ENCODE data around the gene P2RY13.

The P2RY13 gene

DNA sequence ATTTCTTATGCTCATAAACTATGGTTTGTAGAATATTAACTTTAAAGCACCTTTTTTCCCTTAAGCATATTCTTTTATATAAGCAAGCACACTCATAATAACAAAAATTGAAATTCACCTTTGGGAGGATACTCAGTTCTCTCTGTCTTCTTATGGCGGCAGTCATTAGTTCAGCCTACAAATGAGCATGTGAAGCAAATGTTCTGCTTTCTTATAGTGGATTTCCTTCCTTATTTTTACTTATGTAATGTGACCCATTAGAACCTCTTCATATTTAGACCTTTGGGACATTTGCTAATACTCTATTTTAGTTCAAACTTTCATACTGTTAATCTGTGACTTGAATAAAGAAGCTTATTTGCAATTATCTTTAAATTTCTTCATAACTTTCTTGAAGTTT lies at the start of gene P2RY13:
P2RY13 (minus strand) TSS at position 187 of the 400 bp plus-strand sequence; CDS start at position 166, 21 bp downstream.
- Histone ChIP-seq H3K4me1 (ENCODE audit: control insufficient read depth, insufficient read depth, low read length) (no peaks in the 10 kb centered on the region), H3K4me3 (ENCODE audit: low read depth, low read length) (no peak within 1 kb of the TSS), H3K27ac (ENCODE audit: low read depth, low read length) (no peak within 1 kb of the TSS), H3K9me3 (ENCODE audit: control insufficient read depth, insufficient read depth, low read depth, low read length) (no peaks in the 10 kb centered on the region), H3K9ac (ENCODE audit: low read length) (no peak within 1 kb of the TSS), H3K36me3 (ENCODE audit: control insufficient read depth, insufficient read depth, low read length) (no peaks in the 10 kb centered on the region), H3K27me3 (ENCODE audit: control insufficient read depth, insufficient read depth, low read length) (no peaks in the 10 kb centered on the region)

DNA sequence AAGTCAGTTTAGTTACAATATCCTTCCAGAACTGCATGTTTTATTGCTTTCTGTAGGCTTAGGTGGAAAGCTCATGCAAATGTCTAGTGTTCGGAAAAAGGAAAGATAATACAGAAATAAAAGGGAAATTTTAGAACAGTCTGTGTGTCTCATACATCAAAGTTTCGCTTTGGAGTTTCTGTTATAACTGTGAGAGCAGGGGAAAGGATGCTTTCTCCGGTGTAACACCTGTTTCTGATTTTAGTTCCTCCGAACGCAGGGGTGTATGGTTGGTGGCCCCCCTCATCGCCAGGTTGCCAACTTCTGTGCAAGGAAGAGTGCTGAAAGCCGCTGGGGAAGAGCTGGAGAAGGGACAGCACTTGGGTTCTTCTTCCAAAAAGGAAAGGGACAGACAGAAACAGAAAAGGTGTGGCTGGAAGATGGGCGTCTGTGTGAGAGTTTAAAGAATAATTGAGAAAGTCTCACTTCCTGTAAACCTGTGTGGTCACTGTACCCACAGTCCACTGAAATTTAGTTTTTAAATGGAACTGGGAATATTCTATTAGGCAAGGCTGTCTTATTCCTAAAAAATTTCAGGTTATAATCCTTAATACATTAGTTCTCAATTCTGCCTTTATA lies 48.5 kb upstream of the P2RY13 start:
- Histone ChIP-seq H3K4me3 (ENCODE audit: low read depth, low read length) (no peak overlapping the region), H3K4me1 (ENCODE audit: control insufficient read depth, insufficient read depth, low read length) (no peaks in the 10 kb centered on the region), H3K27ac (ENCODE audit: low read depth, low read length) (no peak overlapping the region), H3K36me3 (ENCODE audit: control insufficient read depth, insufficient read depth, low read length) (peaks cover 3% of the 10 kb centered on the region; the same call in 1 of the 2 replicates), H3K27me3 (ENCODE audit: control insufficient read depth, insufficient read depth, low read length) (no peaks in the 10 kb centered on the region), H3K9me3 (ENCODE audit: control insufficient read depth, insufficient read depth, low read depth, low read length) (no peaks in the 10 kb centered on the region), H3K9ac (ENCODE audit: low read length) (no peak overlapping the region)

DNA sequence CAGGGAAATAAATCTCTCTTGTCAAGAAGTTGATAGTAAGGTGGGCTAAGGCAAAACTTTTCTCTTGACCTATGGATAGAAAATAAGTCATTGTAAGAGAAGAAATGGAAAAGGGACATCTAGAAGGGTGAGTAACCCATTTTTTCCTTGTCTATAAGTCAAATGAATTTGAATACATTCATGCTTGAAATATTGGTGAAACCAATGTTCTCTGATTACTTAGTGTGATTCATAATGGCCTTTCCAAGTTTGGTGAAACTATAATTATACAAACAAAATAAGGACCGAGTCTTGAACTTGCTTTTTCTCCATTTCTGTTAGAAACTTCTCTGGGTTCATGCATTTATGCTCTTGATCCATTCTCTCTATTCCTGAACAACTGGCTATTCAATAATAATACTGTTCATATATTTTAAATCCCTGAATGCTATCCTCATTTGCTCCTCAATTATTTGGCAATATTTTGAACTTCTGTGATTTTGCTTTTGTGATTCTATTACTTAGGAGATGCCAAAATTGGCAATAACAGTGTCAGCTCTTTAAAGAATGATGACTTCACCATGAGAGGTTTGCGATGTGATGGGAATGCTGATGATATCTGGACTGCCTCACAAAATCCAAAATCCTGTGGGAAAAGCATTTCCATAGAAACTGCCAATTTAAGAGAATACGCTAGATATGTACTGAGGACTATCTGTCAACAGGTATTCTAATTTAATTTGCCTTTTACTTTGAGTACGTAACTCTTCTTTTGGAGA lies 42.9 kb upstream of the P2RY13 start:
- no peaks in the 10 kb centered on the region for H3K9me3 ChIP-seq (ENCODE audit: control insufficient read depth, insufficient read depth, low read depth, low read length)
- no peak overlapping the region for H3K4me3 ChIP-seq (ENCODE audit: low read depth, low read length)
- H3K36me3 ChIP-seq (ENCODE audit: control insufficient read depth, insufficient read depth, low read length), result no peaks in the 10 kb centered on the region; the same call in 1 of the 2 replicates
- H3K9ac ChIP-seq (ENCODE audit: low read length), result no peak overlapping the region
- no peaks in the 10 kb centered on the region for H3K4me1 ChIP-seq (ENCODE audit: control insufficient read depth, insufficient read depth, low read length)
- H3K27me3 ChIP-seq (ENCODE audit: control insufficient read depth, insufficient read depth, low read length), result no peaks in the 10 kb centered on the region
- no peak overlapping the region for H3K27ac ChIP-seq (ENCODE audit: low read depth, low read length)

DNA sequence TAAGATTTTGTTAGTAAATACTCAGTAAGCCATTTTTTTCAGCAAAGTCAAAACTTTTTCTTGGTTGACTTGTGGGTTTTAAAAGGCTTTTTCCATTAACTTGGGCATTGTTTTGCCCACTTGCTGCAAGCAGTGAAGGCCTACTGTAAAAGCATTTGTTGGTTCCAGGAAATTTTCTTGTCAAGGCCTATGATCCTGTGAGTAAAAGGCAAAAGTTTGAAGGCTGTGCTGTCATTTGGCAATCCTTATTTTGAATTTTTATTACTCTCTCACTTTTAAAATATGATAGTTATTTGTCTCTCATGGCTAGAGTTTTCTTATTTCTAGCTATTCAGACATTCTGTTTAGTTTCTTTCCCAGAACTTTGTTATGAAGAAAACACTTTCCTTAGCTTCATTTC lies 42.2 kb upstream of the P2RY13 start:
- Histone ChIP-seq H3K4me3 (ENCODE audit: low read depth, low read length) (no peak overlapping the region), H3K36me3 (ENCODE audit: control insufficient read depth, insufficient read depth, low read length) (no peaks in the 10 kb centered on the region; the same call in 1 of the 2 replicates), H3K27me3 (ENCODE audit: control insufficient read depth, insufficient read depth, low read length) (no peaks in the 10 kb centered on the region), H3K9me3 (ENCODE audit: control insufficient read depth, insufficient read depth, low read depth, low read length) (no peaks in the 10 kb centered on the region), H3K27ac (ENCODE audit: low read depth, low read length) (no peak overlapping the region), H3K9ac (ENCODE audit: low read length) (no peak overlapping the region), H3K4me1 (ENCODE audit: control insufficient read depth, insufficient read depth, low read length) (no peaks in the 10 kb centered on the region)

DNA sequence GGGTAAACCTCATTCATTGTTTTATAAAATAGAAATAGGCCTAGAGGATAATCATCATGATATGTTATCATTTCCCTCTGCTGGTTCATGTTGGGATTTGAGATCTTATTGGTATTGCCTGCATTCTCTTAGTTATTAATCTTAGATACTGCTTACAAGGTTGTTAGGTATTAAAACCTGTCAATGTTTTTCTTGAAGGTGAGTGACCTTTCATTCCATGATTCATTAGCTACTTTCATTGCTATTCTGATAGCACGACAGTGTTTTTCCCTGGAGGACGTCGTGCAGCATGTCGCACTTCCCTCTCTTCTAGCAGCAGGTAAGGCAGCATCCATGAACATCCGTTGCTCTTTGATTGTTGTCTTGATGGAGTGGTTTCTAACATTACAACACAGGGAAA lies 38.1 kb upstream of the P2RY13 start:
- no peaks in the 10 kb centered on the region for H3K9me3 ChIP-seq (ENCODE audit: control insufficient read depth, insufficient read depth, low read depth, low read length)
- no peaks in the 10 kb centered on the region; the same call in 1 of the 2 replicates for H3K36me3 ChIP-seq (ENCODE audit: control insufficient read depth, insufficient read depth, low read length)
- H3K4me1 ChIP-seq (ENCODE audit: control insufficient read depth, insufficient read depth, low read length), result no peaks in the 10 kb centered on the region; the same call in 1 of the 2 replicates
- H3K4me3 ChIP-seq (ENCODE audit: low read depth, low read length), result no peak overlapping the region
- no peak overlapping the region for H3K9ac ChIP-seq (ENCODE audit: low read length)
- no peak overlapping the region for H3K27ac ChIP-seq (ENCODE audit: low read depth, low read length)
- no peaks in the 10 kb centered on the region for H3K27me3 ChIP-seq (ENCODE audit: control insufficient read depth, insufficient read depth, low read length)

DNA sequence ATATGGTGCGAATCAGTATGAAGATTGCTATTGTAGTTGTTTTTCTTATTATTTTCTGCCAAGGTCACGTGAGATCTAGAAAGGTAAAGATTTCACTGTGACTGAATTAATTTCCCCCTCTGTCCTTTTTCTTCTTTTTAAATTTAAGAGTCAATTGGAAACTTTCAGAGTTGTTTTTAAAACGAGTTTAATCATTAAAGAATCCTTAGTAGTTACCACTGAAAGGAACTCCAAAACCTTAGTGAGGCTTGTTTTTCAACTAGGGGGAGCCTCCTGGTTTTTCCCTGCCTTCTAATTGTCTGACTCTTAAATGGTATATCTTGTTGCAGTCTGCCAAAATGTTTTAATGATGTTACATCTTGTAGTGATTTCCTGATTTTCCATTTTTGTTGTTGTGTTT lies 37.6 kb upstream of the P2RY13 start:
- Histone ChIP-seq H3K36me3 (ENCODE audit: control insufficient read depth, insufficient read depth, low read length) (no peaks in the 10 kb centered on the region; the same call in 1 of the 2 replicates), H3K4me1 (ENCODE audit: control insufficient read depth, insufficient read depth, low read length) (no peaks in the 10 kb centered on the region; the same call in 1 of the 2 replicates), H3K27ac (ENCODE audit: low read depth, low read length) (no peak overlapping the region), H3K9ac (ENCODE audit: low read length) (no peak overlapping the region), H3K9me3 (ENCODE audit: control insufficient read depth, insufficient read depth, low read depth, low read length) (no peaks in the 10 kb centered on the region), H3K27me3 (ENCODE audit: control insufficient read depth, insufficient read depth, low read length) (no peaks in the 10 kb centered on the region), H3K4me3 (ENCODE audit: low read depth, low read length) (no peak overlapping the region)

DNA sequence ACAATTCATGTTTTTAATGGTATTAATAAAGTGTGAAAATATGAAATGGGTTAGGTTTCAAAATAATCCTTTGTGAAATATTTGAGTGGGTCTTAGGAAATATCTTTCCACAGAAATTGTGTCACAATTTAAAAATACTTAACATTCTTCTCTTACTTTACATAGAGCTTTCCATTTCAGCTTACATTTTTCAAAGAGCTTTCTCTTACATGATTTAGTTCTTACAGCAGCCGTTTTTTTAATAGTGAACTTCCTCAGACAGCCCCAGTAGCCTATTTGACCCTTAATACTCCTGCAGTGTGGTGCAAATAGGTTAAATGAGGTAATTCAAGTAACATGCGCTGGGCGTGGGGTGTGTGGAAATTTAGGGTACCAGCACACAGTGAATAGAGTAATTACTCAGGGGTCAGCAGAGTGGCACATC lies 33.4 kb upstream of the P2RY13 start:
- no peak overlapping the region for H3K27ac ChIP-seq (ENCODE audit: low read depth, low read length)
- no peaks in the 10 kb centered on the region for H3K27me3 ChIP-seq (ENCODE audit: control insufficient read depth, insufficient read depth, low read length)

DNA sequence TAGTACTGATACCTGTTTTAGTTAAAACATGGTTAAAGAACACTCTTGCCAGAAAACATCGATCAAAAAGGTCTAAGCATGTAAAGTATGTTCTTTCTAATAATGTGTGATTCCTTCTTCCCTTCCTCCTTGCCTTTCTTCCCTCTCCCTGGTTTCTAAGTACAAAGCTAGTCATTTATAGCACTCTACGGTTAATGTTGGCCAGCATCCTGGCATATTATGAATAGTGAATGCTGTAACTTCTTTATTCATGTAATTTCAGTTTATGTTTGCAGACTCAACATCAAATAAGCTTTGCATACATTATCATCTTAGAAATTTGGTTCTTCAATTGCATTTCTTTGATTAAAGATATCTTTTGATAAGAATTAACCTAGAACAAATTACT lies 28.1 kb upstream of the P2RY13 start:
- Histone ChIP-seq H3K4me1 (ENCODE audit: control insufficient read depth, insufficient read depth, low read length) (peaks cover 4% of the 10 kb centered on the region; the same call in 1 of the 2 replicates), H3K27ac (ENCODE audit: low read depth, low read length) (no peak overlapping the region), H3K9ac (ENCODE audit: low read length) (no peak overlapping the region), H3K4me3 (ENCODE audit: low read depth, low read length) (no peak overlapping the region), H3K9me3 (ENCODE audit: control insufficient read depth, insufficient read depth, low read depth, low read length) (no peaks in the 10 kb centered on the region), H3K36me3 (ENCODE audit: control insufficient read depth, insufficient read depth, low read length) (no peaks in the 10 kb centered on the region; the same call in 1 of the 2 replicates), H3K27me3 (ENCODE audit: control insufficient read depth, insufficient read depth, low read length) (no peaks in the 10 kb centered on the region)

More for the DNA sequence above, 33.4 kb upstream of the P2RY13 start:
- Histone ChIP-seq H3K9ac (ENCODE audit: low read length) (no peak overlapping the region), H3K36me3 (ENCODE audit: control insufficient read depth, insufficient read depth, low read length) (no peaks in the 10 kb centered on the region), H3K9me3 (ENCODE audit: control insufficient read depth, insufficient read depth, low read depth, low read length) (no peaks in the 10 kb centered on the region), H3K4me1 (ENCODE audit: control insufficient read depth, insufficient read depth, low read length) (peaks cover 4% of the 10 kb centered on the region; the same call in 1 of the 2 replicates), H3K4me3 (ENCODE audit: low read depth, low read length) (no peak overlapping the region)

DNA sequence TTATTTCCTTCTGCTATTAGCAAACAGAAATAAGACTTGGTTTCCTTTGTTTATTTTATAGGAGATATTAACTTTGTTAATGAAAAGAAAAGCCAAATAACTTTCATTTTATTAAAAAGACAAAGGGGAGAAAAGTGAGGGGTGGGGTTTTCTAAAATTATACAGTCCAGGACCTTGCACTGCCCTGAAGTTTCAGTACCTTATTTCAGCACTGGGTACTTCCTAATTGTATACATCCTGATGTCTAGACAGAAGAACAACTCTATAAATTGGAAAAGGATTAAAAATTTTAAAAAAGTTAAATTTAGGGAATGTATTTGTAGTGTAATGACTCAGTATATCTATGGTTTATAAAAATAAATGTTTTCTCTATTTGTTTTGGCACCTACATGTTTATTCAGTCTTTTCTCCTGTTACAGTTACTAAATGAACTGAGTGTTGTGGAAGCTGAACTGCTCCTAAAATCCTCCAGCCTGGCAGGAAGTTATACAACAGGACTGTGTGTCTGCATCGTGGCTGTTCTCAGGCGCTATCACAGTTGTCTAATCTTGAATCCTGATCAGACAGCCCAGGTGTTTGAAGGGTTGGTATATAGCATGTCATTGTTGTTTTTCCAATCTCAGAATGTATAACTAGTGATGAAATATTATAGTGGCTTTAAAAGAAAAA lies 27.6 kb upstream of the P2RY13 start:
- no peak overlapping the region for H3K9ac ChIP-seq (ENCODE audit: low read length)
- no peaks in the 10 kb centered on the region; the same call in 1 of the 2 replicates for H3K36me3 ChIP-seq (ENCODE audit: control insufficient read depth, insufficient read depth, low read length)
- H3K4me3 ChIP-seq (ENCODE audit: low read depth, low read length), result no peak overlapping the region
- H3K27ac ChIP-seq (ENCODE audit: low read depth, low read length), result no peak overlapping the region
- H3K9me3 ChIP-seq (ENCODE audit: control insufficient read depth, insufficient read depth, low read depth, low read length), result no peaks in the 10 kb centered on the region
- H3K4me1 ChIP-seq (ENCODE audit: control insufficient read depth, insufficient read depth, low read length), result peaks cover 4% of the 10 kb centered on the region; the same call in 1 of the 2 replicates
- no peaks in the 10 kb centered on the region for H3K27me3 ChIP-seq (ENCODE audit: control insufficient read depth, insufficient read depth, low read length)

DNA sequence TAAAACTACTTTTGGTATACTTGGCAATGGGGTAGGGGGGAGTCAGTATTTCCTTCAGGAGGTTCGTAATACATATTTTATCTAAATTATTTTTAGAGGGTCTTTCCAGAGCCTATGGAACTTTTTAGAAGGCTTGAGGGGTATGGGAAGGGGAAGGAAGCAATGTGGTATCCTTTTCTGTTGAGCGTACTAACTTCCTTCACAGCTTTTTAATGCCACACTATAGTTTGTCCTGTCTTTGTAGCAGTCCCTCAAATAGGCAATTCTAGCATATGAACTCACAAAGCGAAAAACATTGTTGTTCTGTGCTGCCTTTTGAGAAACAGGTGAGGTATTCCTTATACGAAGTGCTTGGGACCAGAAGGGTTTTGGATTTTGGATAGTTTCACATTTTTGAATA lies 22.3 kb upstream of the P2RY13 start:
- H3K27ac ChIP-seq (ENCODE audit: low read depth, low read length), result no peak overlapping the region

DNA sequence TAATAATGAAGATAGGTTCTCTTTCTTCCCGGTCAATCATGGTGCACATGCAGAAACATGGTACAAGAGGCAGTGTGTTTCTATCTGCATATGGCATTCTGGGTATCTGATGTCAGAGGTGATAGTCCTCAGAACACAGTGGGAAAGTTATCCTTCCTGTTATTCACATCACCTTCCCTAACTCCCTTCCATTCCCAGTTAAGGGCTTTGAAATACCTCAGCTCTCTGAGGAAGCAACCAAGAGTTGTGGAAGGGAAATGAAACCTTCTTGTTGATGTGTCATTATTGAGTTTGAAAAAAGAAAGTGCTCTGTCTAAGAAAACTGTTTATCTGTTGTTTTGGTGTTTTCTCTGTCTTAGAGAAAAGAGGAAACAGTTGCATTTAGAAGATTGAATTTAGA lies 21.9 kb upstream of the P2RY13 start:
- H3K27ac ChIP-seq (ENCODE audit: low read depth, low read length), result no peak overlapping the region

More for the DNA sequence above, 22.3 kb upstream of the P2RY13 start:
- H3K4me1 ChIP-seq (ENCODE audit: control insufficient read depth, insufficient read depth, low read length), result peaks cover 17% of the 10 kb centered on the region
- no peaks in the 10 kb centered on the region; the same call in 1 of the 2 replicates for H3K36me3 ChIP-seq (ENCODE audit: control insufficient read depth, insufficient read depth, low read length)
- H3K27me3 ChIP-seq (ENCODE audit: control insufficient read depth, insufficient read depth, low read length), result no peaks in the 10 kb centered on the region
- H3K9me3 ChIP-seq (ENCODE audit: control insufficient read depth, insufficient read depth, low read depth, low read length), result no peaks in the 10 kb centered on the region
- no peak overlapping the region for H3K4me3 ChIP-seq (ENCODE audit: low read depth, low read length)
- no peak overlapping the region for H3K9ac ChIP-seq (ENCODE audit: low read length)

More for the DNA sequence above, 21.9 kb upstream of the P2RY13 start:
- no peaks in the 10 kb centered on the region for H3K27me3 ChIP-seq (ENCODE audit: control insufficient read depth, insufficient read depth, low read length)
- H3K36me3 ChIP-seq (ENCODE audit: control insufficient read depth, insufficient read depth, low read length), result no peaks in the 10 kb centered on the region; the same call in 1 of the 2 replicates
- no peak overlapping the region for H3K4me3 ChIP-seq (ENCODE audit: low read depth, low read length)
- H3K9ac ChIP-seq (ENCODE audit: low read length), result no peak overlapping the region
- H3K4me1 ChIP-seq (ENCODE audit: control insufficient read depth, insufficient read depth, low read length), result peaks cover 17% of the 10 kb centered on the region
- H3K9me3 ChIP-seq (ENCODE audit: control insufficient read depth, insufficient read depth, low read depth, low read length), result no peaks in the 10 kb centered on the region

Measured in HUES6 (cell line).